Measurements from ENCODE around the gene CACNA2D4.

Gene CACNA2D4

DNA sequence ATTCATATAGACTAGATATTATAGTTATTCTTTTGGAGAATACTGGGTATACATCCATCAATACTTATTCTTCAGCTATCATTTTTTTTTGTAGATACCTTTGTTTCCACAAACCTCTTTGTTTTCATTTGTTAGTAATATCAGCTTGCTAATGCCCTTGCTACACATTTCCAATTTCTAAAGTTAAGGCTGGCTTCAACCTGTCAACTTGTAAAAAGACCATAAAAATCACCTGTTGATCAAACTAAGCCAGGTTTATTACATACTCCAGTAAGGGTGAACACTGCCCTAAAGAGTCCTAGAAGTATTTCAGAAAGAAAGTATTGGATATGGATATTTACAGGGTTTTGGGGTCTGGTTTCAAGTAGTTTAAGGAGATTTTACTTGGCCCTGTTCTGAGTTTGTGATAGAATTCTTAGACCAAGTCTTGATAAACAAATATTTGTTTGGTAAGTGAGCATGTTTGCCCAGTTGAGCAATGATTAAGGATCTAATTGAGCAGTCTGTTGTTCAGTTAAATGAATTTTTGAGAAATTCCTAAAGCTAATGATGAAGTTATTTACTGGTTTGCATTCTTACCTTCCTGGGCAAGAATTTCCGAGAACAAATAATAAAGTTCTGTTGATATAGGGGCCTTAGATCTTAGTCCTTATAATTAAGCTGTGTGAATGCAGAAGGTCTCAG, 150.9 kb downstream of the CACNA2D4 start:
- in situ Hi-C loops (cut with MboI; ENCODE audit: low sequenced_read_pairs) = no loop called here

GRCh38 chr12:1766110-1766509, 152.3 kb downstream of the CACNA2D4 start:
- in situ Hi-C loops (cut with MboI; ENCODE audit: low sequenced_read_pairs) = no loop called here

DNA sequence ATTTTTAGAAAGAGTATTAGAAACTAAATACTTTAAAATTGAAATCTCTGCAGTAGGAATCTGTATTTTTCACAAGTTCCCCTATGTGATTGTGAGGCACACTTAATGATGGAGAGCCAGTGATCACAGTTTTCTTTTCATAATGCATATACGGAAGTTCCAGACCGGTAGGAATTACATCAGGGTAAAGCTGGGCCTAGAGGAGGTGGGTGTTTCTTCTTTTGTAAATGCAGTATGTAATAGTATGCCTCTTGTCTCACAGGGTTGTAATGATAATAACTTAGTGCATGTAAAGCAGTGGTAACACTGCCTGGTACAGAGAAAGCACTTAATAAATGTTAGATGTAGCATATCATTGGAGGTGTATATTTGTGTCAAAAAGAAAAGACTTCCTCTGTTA, 155.3 kb downstream of the CACNA2D4 start:
- in situ Hi-C loops (cut with MboI; ENCODE audit: low sequenced_read_pairs) = no loop called here

- in situ Hi-C loops (cut with MboI; ENCODE audit: low sequenced_read_pairs) = no loop called here
These were observed 156.6 kb downstream of the CACNA2D4 start for GRCh38 chr12:1761857-1762256.

GRCh38 chr12:1760566-1761382, 157.7 kb downstream of the CACNA2D4 start:
- in situ Hi-C loops (cut with MboI; ENCODE audit: low sequenced_read_pairs) = no loop called here

DNA sequence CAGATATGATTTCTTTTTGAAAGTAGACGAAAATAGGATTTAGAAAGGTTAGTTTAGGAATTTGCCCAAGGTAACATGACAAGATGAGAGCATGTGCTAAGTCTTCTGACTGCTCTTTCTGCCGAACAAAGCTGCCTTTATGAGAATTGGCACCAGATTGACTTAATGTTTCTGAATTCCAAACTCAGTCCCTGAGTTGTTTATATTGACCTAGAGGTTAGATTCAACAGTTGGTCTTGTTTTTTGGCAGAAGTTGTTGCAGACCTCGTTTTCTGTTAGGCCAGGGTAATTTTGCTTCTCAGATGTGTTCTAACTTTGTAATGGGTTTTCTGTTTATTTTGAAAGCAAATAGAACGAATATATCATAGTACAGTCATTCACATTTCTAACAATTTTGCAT, 159.6 kb downstream of the CACNA2D4 start:
- in situ Hi-C loops (cut with MboI; ENCODE audit: low sequenced_read_pairs) = no loop called here

DNA sequence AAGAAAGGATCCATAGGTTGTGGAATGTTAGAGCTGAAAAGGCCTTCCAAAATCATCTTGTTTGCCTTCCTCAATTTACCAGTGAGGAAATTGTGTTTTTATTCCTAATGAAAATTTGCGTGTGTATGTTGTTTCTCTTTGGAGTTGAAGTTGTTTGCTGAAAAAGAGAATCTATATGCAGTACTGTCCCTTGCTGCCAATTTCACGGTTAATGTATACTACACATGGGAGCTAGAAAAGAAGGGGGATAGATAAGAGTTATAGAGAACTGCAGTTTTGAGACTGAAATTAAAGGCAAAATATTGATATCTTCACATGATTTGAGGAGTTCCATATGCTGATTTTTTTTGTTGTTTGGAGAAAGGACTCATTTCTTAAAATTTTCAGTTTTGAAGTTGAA, 160.1 kb downstream of the CACNA2D4 start:
- in situ Hi-C loops (cut with MboI; ENCODE audit: low sequenced_read_pairs) = no loop called here

GRCh38 chr12:1750300-1750699, 168.2 kb downstream of the CACNA2D4 start:
- in situ Hi-C loops (cut with MboI; ENCODE audit: low sequenced_read_pairs) = no loop called here

- in situ Hi-C loops (cut with MboI; ENCODE audit: low sequenced_read_pairs) = no loop called here
These were observed 169.4 kb downstream of the CACNA2D4 start for GRCh38 chr12:1749019-1749418.

- in situ Hi-C loops (cut with MboI; ENCODE audit: low sequenced_read_pairs) = no loop called here
These were observed 170.8 kb downstream of the CACNA2D4 start for GRCh38 chr12:1747609-1748008.

DNA sequence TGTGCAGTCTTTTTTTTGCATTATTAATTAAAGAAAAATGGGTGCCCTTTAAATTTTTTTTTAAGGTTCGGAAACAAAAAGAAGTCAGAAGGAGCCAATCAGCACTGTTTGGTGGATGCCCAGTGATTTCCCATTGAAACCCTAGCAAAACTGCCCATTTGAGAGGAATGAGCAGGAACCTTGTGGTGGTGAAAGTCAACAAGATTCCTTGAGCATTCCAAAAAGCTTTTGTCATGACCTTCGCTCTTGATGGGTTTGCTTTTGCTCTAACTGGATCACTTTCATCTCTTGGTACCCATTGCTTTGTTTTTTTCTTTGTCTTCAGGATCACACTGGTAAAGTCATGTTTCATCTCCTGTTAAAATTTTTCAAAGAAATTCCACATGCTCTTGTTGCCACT, 173.5 kb downstream of the CACNA2D4 start:
- in situ Hi-C loops (cut with MboI; ENCODE audit: low sequenced_read_pairs) = no loop called here

Measured in HL-60/S4 (cell line).